ENCODE measurements around the gene SIGLEC15.

Gene SIGLEC15

DNA sequence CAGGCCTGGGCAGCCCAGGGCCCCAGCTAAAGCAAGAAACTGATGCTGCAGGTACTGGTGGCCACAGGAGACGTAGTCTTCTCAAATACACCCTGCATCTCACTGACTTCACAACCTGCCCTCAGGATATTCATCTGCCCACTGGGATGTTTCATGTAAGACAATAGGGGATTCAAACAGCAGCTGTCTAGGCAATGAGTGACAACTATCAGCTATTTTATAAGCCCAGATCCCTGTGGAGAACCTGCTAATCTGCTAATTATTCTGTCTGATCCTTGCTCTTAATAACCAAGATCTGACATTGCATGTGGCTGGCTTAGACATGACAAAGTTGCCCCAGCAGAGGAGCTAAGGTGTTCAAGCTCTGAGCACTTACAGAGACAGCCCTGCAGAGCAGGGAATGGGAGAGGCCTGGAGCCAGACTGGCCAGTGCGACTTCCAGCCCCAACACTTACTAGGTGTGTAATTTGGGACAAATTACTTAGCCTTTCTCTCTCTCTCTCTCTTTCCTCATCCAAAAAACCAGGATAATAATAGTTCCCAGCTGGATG is 28.6 kb downstream of the SIGLEC15 start:
- DNase-seq (ENCODE audit: low read depth): no peak

DNA sequence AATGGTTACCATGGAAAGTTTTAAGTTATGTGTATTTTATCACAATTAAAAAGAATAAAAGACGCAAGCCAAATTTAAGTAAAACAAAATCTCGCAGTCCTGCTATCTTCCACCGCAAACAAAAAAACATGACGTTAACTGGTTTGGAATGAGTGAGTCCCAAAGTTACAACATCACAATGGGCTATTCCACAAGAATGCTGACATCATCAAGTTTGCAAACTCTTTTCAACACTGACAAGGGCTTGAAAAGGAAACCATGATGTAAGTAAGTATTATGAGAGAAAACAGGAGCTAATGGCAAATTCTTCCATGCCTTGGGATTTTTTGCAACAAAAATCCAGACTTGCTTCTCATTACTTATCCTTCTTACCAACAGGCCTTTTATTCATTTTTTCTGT is 31.1 kb downstream of the SIGLEC15 start:
- DNase-seq (ENCODE audit: low read depth): no peak
- TF ChIP-seq, protein P1, sequence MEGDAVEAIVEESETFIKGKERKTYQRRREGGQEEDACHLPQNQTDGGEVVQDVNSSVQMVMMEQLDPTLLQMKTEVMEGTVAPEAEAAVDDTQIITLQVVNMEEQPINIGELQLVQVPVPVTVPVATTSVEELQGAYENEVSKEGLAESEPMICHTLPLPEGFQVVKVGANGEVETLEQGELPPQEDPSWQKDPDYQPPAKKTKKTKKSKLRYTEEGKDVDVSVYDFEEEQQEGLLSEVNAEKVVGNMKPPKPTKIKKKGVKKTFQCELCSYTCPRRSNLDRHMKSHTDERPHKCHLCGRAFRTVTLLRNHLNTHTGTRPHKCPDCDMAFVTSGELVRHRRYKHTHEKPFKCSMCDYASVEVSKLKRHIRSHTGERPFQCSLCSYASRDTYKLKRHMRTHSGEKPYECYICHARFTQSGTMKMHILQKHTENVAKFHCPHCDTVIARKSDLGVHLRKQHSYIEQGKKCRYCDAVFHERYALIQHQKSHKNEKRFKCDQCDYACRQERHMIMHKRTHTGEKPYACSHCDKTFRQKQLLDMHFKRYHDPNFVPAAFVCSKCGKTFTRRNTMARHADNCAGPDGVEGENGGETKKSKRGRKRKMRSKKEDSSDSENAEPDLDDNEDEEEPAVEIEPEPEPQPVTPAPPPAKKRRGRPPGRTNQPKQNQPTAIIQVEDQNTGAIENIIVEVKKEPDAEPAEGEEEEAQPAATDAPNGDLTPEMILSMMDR (conservative IDR thresholded peaks at IDR 0.05; ENCODE audit: low read depth, low read length): no peak

More for the DNA sequence above, 28.6 kb downstream of the SIGLEC15 start:
- no peak overlapping the region for H3K4me3 ChIP-seq (ENCODE audit: low read length)
- TF ChIP-seq, protein P1 (conservative IDR thresholded peaks at IDR 0.05; ENCODE audit: low read depth, low read length): no peak

GRCh38 chr18:45859334-45859733 is 33.9 kb downstream of the SIGLEC15 start:
- TF ChIP-seq, protein P1 (conservative IDR thresholded peaks at IDR 0.05; ENCODE audit: low read depth, low read length): no peak
- H3K4me3 ChIP-seq (ENCODE audit: low read length): no peak overlapping the region
- DNase-seq (ENCODE audit: low read depth): no peak

More for the DNA sequence above, 31.1 kb downstream of the SIGLEC15 start:
- H3K4me3 ChIP-seq (ENCODE audit: low read length): no peak overlapping the region

- DNase-seq (ENCODE audit: low read depth): no peak
- TF ChIP-seq, protein P1 (conservative IDR thresholded peaks at IDR 0.05; ENCODE audit: low read depth, low read length): no peak
- no peak overlapping the region for H3K4me3 ChIP-seq (ENCODE audit: low read length)
Observed at GRCh38 chr18:45860492-45860891, 35.0 kb downstream of the SIGLEC15 start.

GRCh38 chr18:45860971-45861370 is 35.5 kb downstream of the SIGLEC15 start:
- TF ChIP-seq, protein P1 (conservative IDR thresholded peaks at IDR 0.05; ENCODE audit: low read depth, low read length): no peak
- no peak for DNase-seq (ENCODE audit: low read depth)
- no peak overlapping the region for H3K4me3 ChIP-seq (ENCODE audit: low read length)

- TF ChIP-seq, protein P1 (conservative IDR thresholded peaks at IDR 0.05; ENCODE audit: low read depth, low read length): no peak
- no peak overlapping the region for H3K4me3 ChIP-seq (ENCODE audit: low read length)
- DNase-seq (ENCODE audit: low read depth): no peak
Observed at GRCh38 chr18:45861926-45862325, 36.5 kb downstream of the SIGLEC15 start.

DNA sequence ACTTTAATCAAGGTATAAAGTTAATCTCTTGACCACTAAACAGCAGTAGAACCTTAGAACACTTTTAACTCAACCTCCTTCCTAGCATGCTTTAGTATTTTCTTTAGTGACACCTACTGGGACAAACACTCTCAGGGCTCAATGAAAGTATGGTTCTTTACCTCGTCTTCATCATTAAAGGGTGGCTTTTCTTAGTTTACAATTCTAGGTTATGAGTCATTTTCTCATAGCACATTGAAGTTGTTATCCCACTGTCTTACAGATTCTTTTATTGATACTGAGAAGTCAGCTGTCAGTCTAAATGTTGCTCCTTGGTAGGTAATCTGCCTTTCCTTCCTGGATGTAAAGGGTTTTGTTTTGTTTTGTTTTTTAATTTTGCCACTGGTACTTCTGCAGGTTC is 38.0 kb downstream of the SIGLEC15 start:
- H3K4me3 ChIP-seq (ENCODE audit: low read length): no peak overlapping the region
- no peak for DNase-seq (ENCODE audit: low read depth)
- TF ChIP-seq, protein P1 (conservative IDR thresholded peaks at IDR 0.05; ENCODE audit: low read depth, low read length): no peak

Measured in retinal pigment epithelial cell (primary cell).